GM10248 (cell line): Measurements from ENCODE around the gene GJC1.

Source experiments
- CTCF ChIA-PET: fragments of 300-600 bp; sonication (Branson Sonifier 250); formaldehyde crosslinking; extraction: SDS; loops from one replicate; lab custom pipeline; 2021; ENCODE audit warnings: antibody characterized with exemption; lab: Yijun Ruan, JAX
- POLR2A ChIA-PET: fragments of 350-650 bp; sonication (Branson Sonifier 250); formaldehyde crosslinking; extraction: SDS; loops from one replicate; lab custom pipeline; 2020; ENCODE audit warnings: antibody characterized with exemption; lab: Yijun Ruan, JAX
- DNase-seq: peaks from one replicate; pipeline ENCODE4 v3.0.0; 2012; ENCODE audit errors: extremely low spot score
- CTCF ChIP-seq: IDR thresholded peaks from 2 replicates; pipeline ENCODE4 v1.5.1; 2012; ENCODE audit warnings: mild to moderate bottlenecking, low read depth; ENCODE audit errors: extremely low read depth, missing control alignments, control extremely low read depth

GJC1 gene

GRCh38 chr17:44848961-44849489 is 18.9 kb upstream of the GJC1 start:
- DNase-seq = no peak
- POLR2A ChIA-PET = interaction anchor here (0.6 kb wide), 1 partner anchor 43 kb away, joined by 10 read pairs; no protein-coding TSS in a partner anchor
- CTCF ChIA-PET = interaction anchor here (1.0 to 2.1 kb wide), 5 partner anchors 8 to 69 kb away, joined by 3 to 8 read pairs (median 5); no protein-coding TSS in a partner anchor

GRCh38 chr17:44848257-44848795 is 18.2 kb upstream of the GJC1 start:
- CTCF ChIA-PET = interaction anchor here (0.8 to 2.1 kb wide), 8 partner anchors 9 to 73 kb away, joined by 3 to 8 read pairs (median 5); no protein-coding TSS in a partner anchor
- no peak for TF ChIP-seq CTCF
- POLR2A ChIA-PET = interaction anchor here (0.6 kb wide), 1 partner anchor 35 kb away, joined by 9 read pairs; no protein-coding TSS in a partner anchor
- DNase-seq = no peak

More at GRCh38 chr17:44848961-44849489, 18.9 kb upstream of the GJC1 start:
- no peak for TF ChIP-seq CTCF

GRCh38 chr17:44847586-44847985 is 17.5 kb upstream of the GJC1 start, which contains the start of gene HIGD1B:
TSS of gene HIGD1B (plus strand) at chr17:44847883. CDS start at chr17:44848153, 270 bp downstream.
- no peak for TF ChIP-seq CTCF
- POLR2A ChIA-PET = interaction anchor here (0.6 kb wide), 1 partner anchor 34 kb away, joined by 9 read pairs; no protein-coding TSS in a partner anchor

GRCh38 chr17:44846206-44846605 is 16.1 kb upstream of the GJC1 start:
- no peak for TF ChIP-seq CTCF
- DNase-seq = no peak
- POLR2A ChIA-PET = no interaction called here
- CTCF ChIA-PET = interaction anchor here (1.0 to 2.1 kb wide), 3 partner anchors 11 to 67 kb away, joined by 4 to 12 read pairs (median 7); no protein-coding TSS in a partner anchor

More at GRCh38 chr17:44847586-44847985, 17.5 kb upstream of the GJC1 start, which contains the start of gene HIGD1B:
- CTCF ChIA-PET = interaction anchor here (0.9 to 2.0 kb wide), 5 partner anchors 10 to 72 kb away, joined by 5 to 8 read pairs (median 5); no protein-coding TSS in a partner anchor
- no peak for DNase-seq

- no peak for TF ChIP-seq CTCF
- ChIA-PET POLR2A (no interaction called here), CTCF (interaction anchor here (0.9 to 2.1 kb wide), 4 partner anchors 20 to 67 kb away, joined by 3 to 12 read pairs (median 4); no protein-coding TSS in a partner anchor)
- no peak for DNase-seq
These were observed 14.3 kb upstream of the GJC1 start for GRCh38 chr17:44844390-44844830.

GRCh38 chr17:44842748-44843147 is 12.7 kb upstream of the GJC1 start:
- DNase-seq = no peak
- ChIA-PET POLR2A (no interaction called here), CTCF (interaction anchor here (1.4 to 6.9 kb wide), 3 partner anchors 22 to 64 kb away, joined by 3 to 34 read pairs (median 12); no protein-coding TSS in a partner anchor)
- TF ChIP-seq CTCF = no peak
